ENCODE data around the gene OTOG.

Gene OTOG

GRCh38 chr11:17655682-17656081, 108.6 kb downstream of the OTOG start:
- Histone ChIP-seq H3K27me3 (replicated peaks; ENCODE audit: insufficient read depth, low read length) (no peaks in the 10 kb centered on the region), H2AFZ (ENCODE audit: low read length) (no peak overlapping the region), H3K9me2 (replicated peaks; ENCODE audit: insufficient read depth, low read length) (no peaks in the 10 kb centered on the region), H3K36me3 (replicated peaks; ENCODE audit: insufficient read depth, low read length) (no peaks in the 10 kb centered on the region), H3F3A (ENCODE audit: insufficient read depth, low read length) (no peaks in the 10 kb centered on the region), H3K9ac (ENCODE audit: low read length) (no peak overlapping the region), H3K27ac (ENCODE audit: low read length) (no peak overlapping the region), H3K4me3 (ENCODE audit: low read length) (no peak overlapping the region), H3K9me3 (replicated peaks; ENCODE audit: insufficient read depth, low read length) (no peaks in the 10 kb centered on the region), H4K20me1 (ENCODE audit: insufficient read depth, low read length) (no peaks in the 10 kb centered on the region), H3K79me2 (ENCODE audit: low read length) (no peaks in the 10 kb centered on the region), H3K4me1 (ENCODE audit: low read length) (no peaks in the 10 kb centered on the region), H3K4me2 (ENCODE audit: low read depth, low read length) (no peak overlapping the region)
- DNase-seq, result no peak
- TF ChIP-seq EZH2 (optimal IDR thresholded peaks at IDR 0.05; ENCODE audit: low read depth, low read length) (no peak), EZH2phosphoT487 (IDR thresholded peaks at IDR 0.05; ENCODE audit: low read length) (no peak), CTCF (IDR thresholded peaks at IDR 0.05; ENCODE audit: low read length) (no peak)

- Histone ChIP-seq H3K27ac (ENCODE audit: low read length) (no peak overlapping the region), H3K4me2 (ENCODE audit: low read depth, low read length) (no peak overlapping the region), H3K9me3 (replicated peaks; ENCODE audit: insufficient read depth, low read length) (no peaks in the 10 kb centered on the region), H3K27me3 (replicated peaks; ENCODE audit: insufficient read depth, low read length) (no peaks in the 10 kb centered on the region), H3K36me3 (replicated peaks; ENCODE audit: insufficient read depth, low read length) (no peaks in the 10 kb centered on the region), H3K79me2 (ENCODE audit: low read length) (no peaks in the 10 kb centered on the region), H3K9ac (ENCODE audit: low read length) (no peak overlapping the region), H3K4me1 (ENCODE audit: low read length) (no peaks in the 10 kb centered on the region), H3K9me2 (replicated peaks; ENCODE audit: insufficient read depth, low read length) (no peaks in the 10 kb centered on the region), H4K20me1 (ENCODE audit: insufficient read depth, low read length) (no peaks in the 10 kb centered on the region), H3K4me3 (ENCODE audit: low read length) (no peak overlapping the region), H2AFZ (ENCODE audit: low read length) (no peak overlapping the region), H3F3A (ENCODE audit: insufficient read depth, low read length) (no peaks in the 10 kb centered on the region)
- TF ChIP-seq EZH2 (optimal IDR thresholded peaks at IDR 0.05; ENCODE audit: low read depth, low read length) (no peak), CTCF (IDR thresholded peaks at IDR 0.05; ENCODE audit: low read length) (no peak), EZH2phosphoT487 (IDR thresholded peaks at IDR 0.05; ENCODE audit: low read length) (no peak)
- DNase-seq, result no peak
These were observed 111.2 kb downstream of the OTOG start for GRCh38 chr11:17658211-17658610.

- no peak overlapping the region for H3K4me2 ChIP-seq (ENCODE audit: low read depth, low read length)
- H3K9ac ChIP-seq (ENCODE audit: low read length), result no peak overlapping the region
- no peaks in the 10 kb centered on the region for H4K20me1 ChIP-seq (ENCODE audit: insufficient read depth, low read length)
- DNase-seq, result no peak
- no peaks in the 10 kb centered on the region for H3K9me3 ChIP-seq (replicated peaks; ENCODE audit: insufficient read depth, low read length)
- no peaks in the 10 kb centered on the region for H3K9me2 ChIP-seq (replicated peaks; ENCODE audit: insufficient read depth, low read length)
- no peak overlapping the region for H3K4me3 ChIP-seq (ENCODE audit: low read length)
- no peaks in the 10 kb centered on the region for H3K4me1 ChIP-seq (ENCODE audit: low read length)
- H2AFZ ChIP-seq (ENCODE audit: low read length), result no peak overlapping the region
- H3F3A ChIP-seq (ENCODE audit: insufficient read depth, low read length), result no peaks in the 10 kb centered on the region
- H3K27me3 ChIP-seq (replicated peaks; ENCODE audit: insufficient read depth, low read length), result no peaks in the 10 kb centered on the region
- H3K79me2 ChIP-seq (ENCODE audit: low read length), result no peaks in the 10 kb centered on the region
- no peak for TF ChIP-seq CTCF (IDR thresholded peaks at IDR 0.05; ENCODE audit: low read length)
- H3K27ac ChIP-seq (ENCODE audit: low read length), result no peak overlapping the region
- H3K36me3 ChIP-seq (replicated peaks; ENCODE audit: insufficient read depth, low read length), result no peaks in the 10 kb centered on the region
These were observed 121.1 kb downstream of the OTOG start for GRCh38 chr11:17668166-17668565.

GRCh38 chr11:17672469-17672868, 125.4 kb downstream of the OTOG start:
- Histone ChIP-seq H3K4me3 (ENCODE audit: low read length) (no peak overlapping the region), H3F3A (ENCODE audit: insufficient read depth, low read length) (no peaks in the 10 kb centered on the region), H3K27me3 (replicated peaks; ENCODE audit: insufficient read depth, low read length) (no peaks in the 10 kb centered on the region), H3K4me2 (ENCODE audit: low read depth, low read length) (no peak overlapping the region), H3K9me2 (replicated peaks; ENCODE audit: insufficient read depth, low read length) (no peaks in the 10 kb centered on the region), H3K9me3 (replicated peaks; ENCODE audit: insufficient read depth, low read length) (no peaks in the 10 kb centered on the region), H3K4me1 (ENCODE audit: low read length) (no peaks in the 10 kb centered on the region), H3K36me3 (replicated peaks; ENCODE audit: insufficient read depth, low read length) (no peaks in the 10 kb centered on the region), H3K27ac (ENCODE audit: low read length) (no peak overlapping the region), H4K20me1 (ENCODE audit: insufficient read depth, low read length) (no peaks in the 10 kb centered on the region), H3K79me2 (ENCODE audit: low read length) (no peaks in the 10 kb centered on the region), H2AFZ (ENCODE audit: low read length) (no peak overlapping the region), H3K9ac (ENCODE audit: low read length) (no peak overlapping the region)
- no peak for DNase-seq
- no peak for TF ChIP-seq CTCF (IDR thresholded peaks at IDR 0.05; ENCODE audit: low read length)
- no peak for TF ChIP-seq EZH2phosphoT487 (IDR thresholded peaks at IDR 0.05; ENCODE audit: low read length)
- TF ChIP-seq EZH2 (optimal IDR thresholded peaks at IDR 0.05; ENCODE audit: low read depth, low read length), result no peak
